Measurements from ENCODE around the gene MAP3K5.
"Not testable (repeated sequence)": the region's sequence is repeated elsewhere in the genome, so short reads cannot be mapped to it uniquely, and the experiment has no call there.

The MAP3K5 gene

DNA sequence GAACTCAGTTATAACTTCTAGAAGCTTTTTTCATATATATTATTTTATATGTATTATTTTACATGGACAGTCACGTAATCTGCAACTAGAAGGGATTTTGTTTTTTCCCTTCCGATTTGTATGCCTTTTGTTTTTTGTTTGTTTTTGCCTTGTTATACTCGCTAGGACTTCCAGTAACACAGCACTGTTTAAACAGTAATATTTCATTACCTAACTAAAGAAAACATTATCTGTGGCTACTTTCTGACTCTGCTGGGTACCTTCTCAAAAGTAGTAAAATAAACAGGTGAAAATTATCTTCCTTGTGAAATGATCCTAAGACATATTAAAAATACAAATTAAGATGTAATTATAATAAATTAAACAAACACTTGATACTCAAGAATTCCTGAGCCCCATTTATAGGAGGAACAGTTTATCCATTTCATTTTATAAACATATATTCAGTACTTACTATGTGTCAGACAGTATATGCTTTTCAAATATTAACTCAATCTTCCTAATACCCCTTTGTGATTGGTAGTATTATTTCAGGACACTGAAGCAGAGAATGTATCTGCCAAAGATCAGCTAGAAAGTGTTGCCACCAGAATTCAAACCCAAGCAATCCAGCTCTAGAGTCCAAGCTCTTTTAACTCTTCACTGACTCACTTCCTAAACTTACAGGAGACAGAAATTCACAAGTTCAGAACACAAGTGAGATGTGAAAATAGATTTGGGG lies 65.3 kb downstream of the MAP3K5 start:
- no peak for DNase-seq (ENCODE audit: extremely low read depth in 1 of 2, low read depth in 1 of 2)

DNA sequence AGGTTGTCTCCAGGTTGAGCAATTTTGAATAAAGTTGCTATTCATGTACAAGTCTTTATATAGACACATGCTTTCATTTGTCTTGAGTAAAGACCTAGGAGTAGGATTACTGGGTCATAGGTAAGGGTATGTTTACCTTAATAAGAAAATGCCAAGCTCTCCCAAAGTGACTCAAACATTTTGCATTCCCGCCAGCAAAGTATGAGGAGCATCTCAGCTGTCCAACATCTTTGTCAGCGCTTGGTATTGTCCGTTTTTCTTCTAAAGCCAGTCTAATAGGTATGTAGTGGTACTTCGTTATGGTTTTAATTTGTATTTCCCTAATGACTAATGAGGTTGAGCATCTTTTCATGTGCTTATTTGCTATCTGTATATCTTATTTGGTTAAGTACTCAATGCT lies 67.2 kb downstream of the MAP3K5 start:
- DNase-seq (ENCODE audit: extremely low read depth in 1 of 2, low read depth in 1 of 2): no peak

DNA sequence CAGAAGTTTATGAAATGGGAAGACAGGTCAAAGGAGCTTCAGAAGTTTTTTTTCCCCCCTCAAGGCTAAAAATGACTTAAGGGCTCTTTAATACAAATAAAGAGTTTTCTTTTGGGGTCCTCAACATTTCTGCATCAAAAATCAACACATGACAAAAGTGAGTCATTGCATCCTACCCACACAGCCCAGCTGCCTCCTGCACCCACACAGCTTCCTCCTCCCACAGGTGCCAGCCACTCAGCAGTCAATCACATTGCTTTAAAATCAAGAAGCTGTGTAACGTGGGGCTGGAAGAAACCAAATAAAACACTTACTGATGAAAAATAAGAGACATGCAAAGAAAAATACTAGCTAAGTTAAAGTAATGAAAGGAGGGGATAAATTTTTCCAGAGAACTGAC lies 68.5 kb downstream of the MAP3K5 start:
- DNase-seq (ENCODE audit: extremely low read depth in 1 of 2, low read depth in 1 of 2): peak in 1 of 2 donors; percentile 28

DNA sequence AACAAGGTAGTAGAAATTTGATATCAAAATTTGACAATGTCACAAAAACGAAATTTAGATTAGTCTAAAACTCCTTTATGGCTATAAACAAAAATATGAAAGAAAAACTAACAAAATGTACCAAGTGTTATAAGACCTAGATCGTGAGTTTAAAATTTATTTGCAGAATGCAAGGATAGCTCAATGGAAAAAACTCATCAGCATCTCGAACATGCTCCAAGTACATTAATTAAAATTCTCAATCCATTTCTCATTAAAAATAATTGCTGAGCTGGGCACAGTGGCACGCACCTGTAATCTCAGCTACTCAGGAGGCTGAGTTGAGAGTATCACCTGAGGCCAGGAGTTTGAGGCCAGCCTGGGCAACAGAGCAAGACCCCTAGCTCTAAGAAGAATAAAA lies 70.8 kb downstream of the MAP3K5 start:
- no peak for DNase-seq (ENCODE audit: extremely low read depth in 1 of 2, low read depth in 1 of 2)

GRCh38 chr6:136720045-136720770 lies 72.1 kb downstream of the MAP3K5 start:
- no peak for DNase-seq (ENCODE audit: extremely low read depth in 1 of 2, low read depth in 1 of 2)

DNA sequence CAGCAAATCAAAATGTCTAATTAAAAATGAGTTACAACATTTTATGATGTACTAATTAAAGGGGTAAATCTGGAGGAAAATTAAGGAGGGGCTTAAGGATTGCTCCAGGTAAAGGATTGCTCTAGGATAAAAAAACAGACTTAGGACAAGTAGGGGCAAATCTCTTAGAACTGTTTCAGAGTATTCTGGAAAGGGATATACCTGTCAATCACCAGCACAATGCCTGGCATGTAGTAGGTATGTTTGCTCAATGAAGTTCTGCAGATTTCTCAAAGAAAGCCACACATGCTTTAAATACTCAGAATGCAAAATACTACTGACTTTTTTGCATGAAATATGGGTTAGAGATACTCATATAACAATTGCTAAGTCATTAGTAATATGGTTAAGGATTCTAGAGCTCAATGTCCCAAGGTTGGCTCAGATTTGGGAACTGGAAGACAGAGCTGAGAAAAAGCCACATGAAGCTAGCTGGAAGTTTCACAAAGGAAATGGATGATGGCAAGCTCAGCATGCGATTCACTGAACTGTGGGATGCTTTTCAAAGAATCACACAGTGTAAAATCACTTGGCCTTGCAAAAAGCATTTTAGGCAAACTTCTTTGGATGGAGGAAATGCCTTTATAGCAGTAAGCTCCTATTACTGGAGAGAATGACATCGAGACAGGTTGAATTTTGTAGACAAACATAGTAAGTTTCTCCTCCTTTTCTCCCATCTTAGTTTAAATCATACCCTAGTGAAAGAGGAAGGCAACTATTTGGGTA lies 72.8 kb downstream of the MAP3K5 start:
- no peak for DNase-seq (ENCODE audit: extremely low read depth in 1 of 2, low read depth in 1 of 2)

DNA sequence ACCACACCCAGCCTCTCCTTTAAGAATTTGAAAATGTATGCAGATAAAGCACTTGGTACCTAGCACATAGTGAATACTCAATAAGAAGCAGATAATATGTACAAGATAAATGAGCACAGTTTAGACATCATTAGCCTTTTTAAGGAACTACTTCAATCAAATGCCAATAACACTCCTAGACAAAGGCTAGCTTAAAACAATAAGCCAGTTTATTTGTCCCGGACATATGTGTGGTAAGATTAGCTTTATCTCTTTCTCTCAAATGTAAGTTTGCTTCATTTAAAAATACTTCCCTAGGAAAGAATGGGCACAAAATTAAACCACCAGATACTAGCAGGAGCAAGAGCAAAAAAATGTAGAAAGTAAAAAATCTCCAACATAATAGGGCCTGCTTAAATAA lies 73.8 kb downstream of the MAP3K5 start:
- no peak for DNase-seq (ENCODE audit: extremely low read depth in 1 of 2, low read depth in 1 of 2)

- DNase-seq (ENCODE audit: extremely low read depth in 1 of 2, low read depth in 1 of 2): no peak
These were observed 74.6 kb downstream of the MAP3K5 start for GRCh38 chr6:136717716-136717990.

- no peak for DNase-seq (ENCODE audit: extremely low read depth in 1 of 2, low read depth in 1 of 2)
These were observed 75.2 kb downstream of the MAP3K5 start for GRCh38 chr6:136716917-136717715.

GRCh38 chr6:136712642-136713041 lies 79.6 kb downstream of the MAP3K5 start:
- DNase-seq (ENCODE audit: extremely low read depth in 1 of 2, low read depth in 1 of 2): not testable (repeated sequence)

- DNase-seq (ENCODE audit: extremely low read depth in 1 of 2, low read depth in 1 of 2): no peak
These were observed 80.6 kb downstream of the MAP3K5 start for GRCh38 chr6:136711644-136712043.

DNA sequence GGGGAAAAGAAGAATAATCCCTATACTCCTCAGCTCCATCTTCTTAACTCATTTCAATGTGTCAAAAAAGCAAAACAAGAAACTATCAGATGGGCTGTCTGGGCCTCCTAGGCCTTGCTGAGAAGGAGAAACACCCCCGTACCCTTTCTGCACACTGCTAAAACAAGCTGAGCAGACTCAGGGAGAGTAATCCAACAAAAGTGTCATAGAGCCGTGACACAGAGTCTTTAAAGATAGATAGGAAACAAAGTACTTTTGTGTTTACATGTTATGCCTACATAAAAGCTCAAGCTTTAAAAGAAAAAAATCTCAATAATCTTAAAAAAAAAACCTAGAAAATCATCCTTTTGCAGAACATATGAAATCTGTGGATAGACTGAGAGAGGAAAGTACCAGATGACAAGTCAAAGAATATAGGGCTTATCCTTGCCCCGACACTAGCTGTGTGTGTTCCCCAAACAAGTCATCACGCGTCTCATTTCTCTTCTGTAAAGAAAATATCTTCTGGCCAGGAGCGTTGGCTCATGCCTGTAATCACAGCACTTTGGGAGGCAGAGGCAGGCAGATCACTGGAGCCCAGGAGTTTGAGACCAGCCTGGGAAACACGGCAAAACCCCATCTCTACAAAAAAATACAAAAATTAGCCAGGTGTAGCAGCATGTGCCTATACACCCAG lies 81.3 kb downstream of the MAP3K5 start:
- DNase-seq (ENCODE audit: extremely low read depth in 1 of 2, low read depth in 1 of 2): no peak

DNA sequence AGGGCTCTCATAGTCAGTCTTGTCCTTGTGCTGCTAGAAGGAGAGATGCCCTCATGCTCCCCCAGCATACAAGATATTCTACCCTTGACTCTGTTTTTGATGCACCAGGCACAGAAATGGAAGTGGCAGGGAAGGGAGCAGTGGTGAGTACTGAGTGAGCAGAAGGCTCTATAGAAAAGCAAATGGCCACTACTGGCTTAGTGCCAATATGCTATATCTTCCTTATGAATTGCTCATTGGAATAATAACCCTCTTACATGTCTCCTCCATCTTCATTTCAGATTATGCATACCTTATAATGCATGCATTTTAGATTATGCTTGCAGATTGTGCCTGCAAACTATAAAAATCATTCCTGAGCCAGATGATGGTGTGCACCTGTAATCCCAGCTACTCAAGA lies 82.8 kb downstream of the MAP3K5 start:
- no peak for DNase-seq (ENCODE audit: extremely low read depth in 1 of 2, low read depth in 1 of 2)

DNA sequence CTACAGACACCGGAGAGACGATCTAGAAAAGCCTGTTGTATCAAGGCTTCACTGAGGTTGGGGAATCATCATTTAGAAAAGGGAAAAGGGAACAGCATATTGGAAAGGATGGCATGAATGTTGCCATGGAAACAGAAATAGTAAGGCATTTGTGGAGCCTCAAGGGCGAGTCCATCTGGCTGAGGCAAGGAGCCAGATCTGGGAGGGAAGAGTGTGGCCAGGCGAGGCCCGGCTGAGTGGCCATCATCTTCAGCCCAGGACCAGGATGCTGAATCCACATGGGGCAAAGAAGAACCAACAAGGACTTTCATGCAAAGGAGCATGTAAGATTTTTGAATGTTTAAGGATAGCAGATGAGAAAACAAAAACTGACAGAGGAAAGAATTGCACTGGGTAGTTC lies 85.8 kb downstream of the MAP3K5 start:
- no peak for DNase-seq (ENCODE audit: extremely low read depth in 1 of 2, low read depth in 1 of 2)

DNA sequence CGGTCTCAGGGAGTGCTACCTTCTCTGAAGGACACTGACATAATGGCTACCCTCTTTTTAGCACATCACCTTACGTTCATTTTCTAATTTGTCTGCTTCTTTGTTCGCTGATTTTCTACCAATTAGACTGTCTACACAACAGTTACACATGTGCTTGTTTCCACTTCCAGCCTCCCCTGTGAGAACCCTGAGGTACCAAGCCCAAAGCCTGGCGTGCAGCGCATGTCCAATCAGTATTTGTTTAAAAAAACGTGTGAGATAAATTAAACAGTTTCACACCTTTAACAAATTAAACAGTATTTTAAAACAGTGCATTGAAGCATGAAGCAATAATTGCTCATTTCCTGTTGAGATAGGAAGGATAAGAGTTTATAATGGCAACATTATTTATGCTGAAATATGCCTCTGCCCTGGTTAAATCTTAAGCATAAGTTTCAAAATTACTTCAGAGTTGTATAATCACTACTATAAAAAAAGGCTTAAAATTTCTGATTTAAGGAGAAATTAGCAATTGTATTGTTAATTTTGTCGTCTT lies 88.9 kb downstream of the MAP3K5 start:
- no peak for DNase-seq (ENCODE audit: extremely low read depth in 1 of 2, low read depth in 1 of 2)

DNA sequence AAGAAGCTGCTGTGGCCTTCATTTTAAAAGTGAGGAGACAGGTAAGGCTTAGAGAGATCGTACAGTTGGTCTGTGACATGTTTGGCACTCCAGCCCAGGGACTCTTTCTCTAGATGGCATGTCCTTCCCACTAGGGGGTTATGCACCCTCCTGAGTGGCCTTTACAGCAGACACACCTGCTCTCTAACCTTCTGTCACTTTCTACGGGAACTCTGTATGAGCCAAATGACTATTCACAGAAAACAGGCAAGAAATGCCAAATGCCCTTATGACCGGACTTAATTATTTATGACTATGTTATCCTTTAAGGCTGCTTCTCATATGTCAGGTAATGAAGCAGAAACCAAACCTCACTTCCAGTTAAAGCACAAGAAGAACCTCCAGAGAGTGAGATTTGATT lies 91.2 kb downstream of the MAP3K5 start:
- DNase-seq (ENCODE audit: extremely low read depth in 1 of 2, low read depth in 1 of 2): no peak

GRCh38 chr6:136699358-136699757 lies 92.9 kb downstream of the MAP3K5 start:
- DNase-seq (ENCODE audit: extremely low read depth in 1 of 2, low read depth in 1 of 2): no peak

GRCh38 chr6:136696783-136697364 lies 95.4 kb downstream of the MAP3K5 start:
- no peak for DNase-seq (ENCODE audit: extremely low read depth in 1 of 2, low read depth in 1 of 2)

GRCh38 chr6:136696238-136696637 lies 96.0 kb downstream of the MAP3K5 start:
- DNase-seq (ENCODE audit: extremely low read depth in 1 of 2, low read depth in 1 of 2): no peak

GRCh38 chr6:136695412-136695811 lies 96.9 kb downstream of the MAP3K5 start:
- no peak for DNase-seq (ENCODE audit: extremely low read depth in 1 of 2, low read depth in 1 of 2)
